ENCODE measurements around the gene AKAP6.
"Not testable (repeated sequence)": the region's sequence is repeated elsewhere in the genome, so short reads cannot be mapped to it uniquely, and the experiment has no call there.

AKAP6 gene

GRCh38 chr14:32774214-32774613, 445.1 kb downstream of the AKAP6 start:
- DNase-seq: no peak

- no peak for DNase-seq
Observed at GRCh38 chr14:32779840-32780239, 450.7 kb downstream of the AKAP6 start.

- DNase-seq: no peak
Observed at GRCh38 chr14:32784405-32784804, 455.3 kb downstream of the AKAP6 start.

GRCh38 chr14:32785585-32785984, 456.5 kb downstream of the AKAP6 start:
- no peak for DNase-seq

- no peak for DNase-seq
Observed at GRCh38 chr14:32786886-32787285, 457.8 kb downstream of the AKAP6 start.

GRCh38 chr14:32793033-32793432, 463.9 kb downstream of the AKAP6 start:
- not testable (repeated sequence) for DNase-seq

GRCh38 chr14:32800320-32800719, 471.2 kb downstream of the AKAP6 start:
- no peak for DNase-seq

GRCh38 chr14:32802295-32802694, 473.2 kb downstream of the AKAP6 start:
- no peak for DNase-seq

- no peak for DNase-seq
Observed at GRCh38 chr14:32805979-32806378, 476.9 kb downstream of the AKAP6 start.

GRCh38 chr14:32808644-32809043, 479.5 kb downstream of the AKAP6 start:
- DNase-seq: no peak

- no peak for DNase-seq
Observed at GRCh38 chr14:32809255-32809654, 480.2 kb downstream of the AKAP6 start.

- DNase-seq: no peak
Observed at GRCh38 chr14:32813401-32813800, 484.3 kb downstream of the AKAP6 start.

GRCh38 chr14:32814721-32815120, 485.6 kb downstream of the AKAP6 start:
- no peak for DNase-seq

GRCh38 chr14:32816588-32816987, 487.5 kb downstream of the AKAP6 start:
- no peak for DNase-seq

GRCh38 chr14:32817780-32818179, 488.7 kb downstream of the AKAP6 start:
- DNase-seq: no peak

GRCh38 chr14:32818581-32818980, 489.5 kb downstream of the AKAP6 start:
- DNase-seq: no peak

- no peak for DNase-seq
Observed at GRCh38 chr14:32820181-32820580, 491.1 kb downstream of the AKAP6 start.

GRCh38 chr14:32820682-32821081, 491.6 kb downstream of the AKAP6 start:
- no peak for DNase-seq

- DNase-seq: no peak
Observed at GRCh38 chr14:32821964-32822653, 493.0 kb downstream of the AKAP6 start.

GRCh38 chr14:32823706-32824105, 494.6 kb downstream of the AKAP6 start:
- no peak for DNase-seq

GRCh38 chr14:32824195-32824594, 495.1 kb downstream of the AKAP6 start:
- DNase-seq: no peak

- DNase-seq: no peak
Observed at GRCh38 chr14:32825058-32825457, 496.0 kb downstream of the AKAP6 start.

GRCh38 chr14:32826404-32827082, 497.4 kb downstream of the AKAP6 start:
- DNase-seq: no peak

GRCh38 chr14:32827514-32827913, 498.4 kb downstream of the AKAP6 start:
- no peak for DNase-seq

GRCh38 chr14:32835924-32836323, 506.8 kb downstream of the AKAP6 start:
- DNase-seq: no peak

Data from NCI-H748 treated with DMSO at 0.1 percent for 48 hours (cell line).